C4-2B (cell line): Measurements from ENCODE around the gene COL23A1.

ENCODE experiments used
- CTCF ChIP-seq: fragments of 450-650 bp; conservative IDR thresholded peaks from 2 replicates; pipeline ENCODE4 v1.5.1; 2017; ENCODE audit warnings: mild to moderate bottlenecking
- ZFX ChIP-seq: fragments of 450-650 bp; IDR thresholded peaks from 2 replicates; pipeline ENCODE4 v1.6.1; 2017

- TF ChIP-seq CTCF (no peak), ZFX (no peak)
These were observed 152.7 kb downstream of the COL23A1 start for GRCh38 chr5:178437386-178438075.
